Esophagus squamous epithelium (tissue), 5 donors: ENCODE data around the gene PLEKHA4. TPM values are rescaled to one million over a fixed set of nuclear protein-coding genes. Genes with fewer than 3 reads are reported as not detected.
"Not testable (repeated sequence)": the region's sequence is repeated elsewhere in the genome, so short reads cannot be mapped to it uniquely, and the experiment has no call there.

Experiments used
- DNase-seq: peaks from one replicate; lab custom pipeline; 2025; lab: John Stamatoyannopoulos, UW
- H3K27ac ChIP-seq, 4 donors: fragments of 200-600 bp; sonication (generic); one replicate each; pipeline ENCODE4 v1.5.1; 2016 to 2019; ENCODE audit warnings: mild to moderate bottlenecking in 1 of 4
- H3K27me3 ChIP-seq, 4 donors: fragments of 200-600 bp; sonication (generic); 1 replicate in 3 of 4; 2 replicates in 1 of 4; pipeline versions ENCODE4 v1.5.1 to v1.6.0; 2017 to 2021; ENCODE audit warnings: antibody characterized with exemption in 1 of 4
- H3K36me3 ChIP-seq, 3 donors: fragments of 200-600 bp; sonication (generic); one replicate each; pipeline ENCODE4 v1.5.1; 2016 to 2019
- H3K4me1 ChIP-seq, 3 donors: fragments of 200-600 bp; sonication (generic); one replicate each; pipeline ENCODE4 v1.5.1; 2017 to 2019
- H3K4me3 ChIP-seq, 4 donors: fragments of 200-600 bp; sonication (generic); 1 replicate in 3 of 4; 2 replicates in 1 of 4; pipeline ENCODE4 v1.5.1; 2016 to 2019; ENCODE audit warnings: mild to moderate bottlenecking in 2 of 4, moderate library complexity in 1 of 4
- H3K9me3 ChIP-seq, 3 donors: fragments of 200-600 bp; sonication (generic); one replicate each; pipeline ENCODE4 v1.5.1; 2016 to 2019
- POLR2A ChIP-seq, 4 donors: fragments of 450-650 bp; IDR thresholded peaks; one replicate each; pipeline ENCODE4 v1.6.1; 2017; ENCODE audit warnings: antibody characterized with exemption in 4 of 4, mild to moderate bottlenecking in 4 of 4, moderate library complexity in 3 of 4
- WGBS, 2 donors: methylation state at CpG; one replicate each; pipeline ENCODE4 v1.1.5; 2018; 5-methylcytosine and 5-hydroxymethylcytosine counted together
- intact Hi-C: fragments of 100-400 bp; cut with DNase I; formaldehyde crosslinking; loops from one replicate; pipeline ENCODE4 v1.15.0; 2022
- total RNA-seq, 4 donors: library from RNA; depleted of rRNA; stranded (reverse); fragments of >200 nt; gene quantifications; one replicate each; pipeline ENCODE4 v1.1.0, GENCODE V29; 2016
- TF ChIP-seq, protein P1 (sequence below), 6 experiments: fragments of 450-650 bp in 4 of 6; fragments of 200-600 bp in 2 of 6; sonication (generic) in 2 of 6; IDR thresholded peaks; one replicate each; pipeline ENCODE4 v1.5.1; 2016 to 2019; ENCODE audit warnings: antibody characterized with exemption in 6 of 6, mild to moderate bottlenecking in 4 of 6, moderate library complexity in 4 of 6
- donor health status: DM: yes; HTN: yes; CAD: no.

Gene PLEKHA4
- total RNA-seq, 4 donors from 2014 or later: 2.8 to 9.0 (median 5.6) TPM

- no peak overlapping the region for H3K27ac ChIP-seq
- no peak overlapping the region for H3K4me3 ChIP-seq
- H3K36me3 ChIP-seq: peaks cover 3 to 85% (median 26%) of the 10 kb centered on the region in 3 donors
- no peak for DNase-seq
- TF ChIP-seq, protein P1, sequence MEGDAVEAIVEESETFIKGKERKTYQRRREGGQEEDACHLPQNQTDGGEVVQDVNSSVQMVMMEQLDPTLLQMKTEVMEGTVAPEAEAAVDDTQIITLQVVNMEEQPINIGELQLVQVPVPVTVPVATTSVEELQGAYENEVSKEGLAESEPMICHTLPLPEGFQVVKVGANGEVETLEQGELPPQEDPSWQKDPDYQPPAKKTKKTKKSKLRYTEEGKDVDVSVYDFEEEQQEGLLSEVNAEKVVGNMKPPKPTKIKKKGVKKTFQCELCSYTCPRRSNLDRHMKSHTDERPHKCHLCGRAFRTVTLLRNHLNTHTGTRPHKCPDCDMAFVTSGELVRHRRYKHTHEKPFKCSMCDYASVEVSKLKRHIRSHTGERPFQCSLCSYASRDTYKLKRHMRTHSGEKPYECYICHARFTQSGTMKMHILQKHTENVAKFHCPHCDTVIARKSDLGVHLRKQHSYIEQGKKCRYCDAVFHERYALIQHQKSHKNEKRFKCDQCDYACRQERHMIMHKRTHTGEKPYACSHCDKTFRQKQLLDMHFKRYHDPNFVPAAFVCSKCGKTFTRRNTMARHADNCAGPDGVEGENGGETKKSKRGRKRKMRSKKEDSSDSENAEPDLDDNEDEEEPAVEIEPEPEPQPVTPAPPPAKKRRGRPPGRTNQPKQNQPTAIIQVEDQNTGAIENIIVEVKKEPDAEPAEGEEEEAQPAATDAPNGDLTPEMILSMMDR (IDR thresholded peaks at IDR 0.05): no peak
- no peak for TF ChIP-seq POLR2A (IDR thresholded peaks at IDR 0.05)
- peaks cover 10 to 26% (median 20%) of the 10 kb centered on the region in 3 donors for H3K4me1 ChIP-seq
- no peaks in the 10 kb centered on the region for H3K27me3 ChIP-seq
- H3K9me3 ChIP-seq: no peaks in the 10 kb centered on the region
- intact Hi-C loops: no loop called here
- WGBS, 2 donors: 94 to 95% methylated on average over 3 to 7 of the region's 14 CpGs
Observed at GRCh38 chr19:48905664-48906063, 37.2 kb upstream of the PLEKHA4 start.

GRCh38 chr19:48903788-48904187 lies 35.4 kb upstream of the PLEKHA4 start:
- intact Hi-C loops, DNase-seq, H3K27me3 ChIP-seq, H3K4me3 ChIP-seq, H3K9me3 ChIP-seq, H3K27ac ChIP-seq: not testable (repeated sequence)
- peaks cover 3 to 66% (median 13%) of the 10 kb centered on the region in 3 donors for H3K36me3 ChIP-seq
- peaks cover 10 to 36% (median 23%) of the 10 kb centered on the region in 3 donors for H3K4me1 ChIP-seq

DNA sequence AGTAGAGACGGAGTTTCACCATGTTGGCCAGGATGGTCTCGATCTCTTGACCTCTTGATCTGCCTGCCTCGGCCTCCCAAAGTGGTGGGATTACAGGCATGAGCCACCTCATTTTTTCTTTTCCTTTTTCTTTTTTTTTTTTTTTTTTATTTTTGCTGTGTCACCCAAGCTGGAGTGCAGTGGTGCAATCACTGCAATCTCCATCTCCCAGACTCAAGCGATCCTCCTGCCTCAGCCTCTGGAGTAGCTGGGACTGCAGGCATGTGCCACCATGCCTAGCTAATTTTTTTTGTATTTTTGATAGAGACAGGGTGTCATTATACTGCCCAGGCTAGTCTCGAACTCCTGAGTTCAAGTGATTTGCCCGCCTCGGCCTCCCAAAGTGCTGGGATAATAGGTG lies 33.9 kb upstream of the PLEKHA4 start:
- Histone ChIP-seq H3K36me3 (peaks cover 3 to 51% (median 13%) of the 10 kb centered on the region in 3 donors), H3K4me1 (peaks cover 10 to 36% (median 23%) of the 10 kb centered on the region in 3 donors)
- H3K27me3 ChIP-seq, H3K27ac ChIP-seq, H3K4me3 ChIP-seq, DNase-seq, H3K9me3 ChIP-seq, intact Hi-C loops: not testable (repeated sequence)
- WGBS, 2 donors: 89 to 97% methylated on average over 3 to 7 of the region's 7 CpGs

GRCh38 chr19:48900477-48901406 lies 32.3 kb upstream of the PLEKHA4 start:
- Histone ChIP-seq H3K27me3 (no peaks in the 10 kb centered on the region), H3K36me3 (peaks cover under 1 to 36% (median 13%) of the 10 kb centered on the region in 3 donors), H3K9me3 (no peaks in the 10 kb centered on the region), H3K27ac (peak overlapping the region; percentile 83 to 93 (median 92)), H3K4me3 (peak overlapping the region; percentile 60 to 84 (median 73)), H3K4me1 (peaks cover 17 to 44% (median 23%) of the 10 kb centered on the region in 3 donors)
- intact Hi-C loops: no loop called here
- no peak for DNase-seq
- 8 to 15% methylated on average over 6 to 10 of the region's 24 CpGs for WGBS, 2 donors
- TF ChIP-seq POLR2A (IDR thresholded peaks at IDR 0.05): no peak
- TF ChIP-seq, protein P1 (IDR thresholded peaks at IDR 0.05): no peak

GRCh38 chr19:48899781-48900476 lies 31.5 kb upstream of the PLEKHA4 start, which contains the start of gene NUCB1:
NUCB1 (plus strand) TSS chr19:48900312; CDS start chr19:48900797, 485 bp downstream.
- H3K27me3 ChIP-seq: peaks cover 0 to 4% (median 0%) of the 10 kb centered on the region in 4 donors
- DNase-seq: peak; percentile 86
- peak within 1 kb of the TSS; percentile 60 to 84 (median 73) for H3K4me3 ChIP-seq
- WGBS, 2 donors: 6 to 12% methylated on average over 23 to 31 of the region's 34 CpGs
- peaks cover 23 to 51% (median 23%) of the 10 kb centered on the region in 3 donors for H3K4me1 ChIP-seq
- TF ChIP-seq POLR2A (IDR thresholded peaks at IDR 0.05): peak in 3 of 4 donors; percentile 19 to 85 (median 30)
- TF ChIP-seq, protein P1 (IDR thresholded peaks at IDR 0.05): peak in 5 of 6 experiments; percentile 12 to 49 (median 40)
- peaks cover 0 to 28% (median 5%) of the 10 kb centered on the region in 3 donors for H3K36me3 ChIP-seq
- intact Hi-C loops: no loop called here
- H3K27ac ChIP-seq: peak within 1 kb of the TSS; percentile 83 to 93 (median 92)
- no peaks in the 10 kb centered on the region for H3K9me3 ChIP-seq

DNA sequence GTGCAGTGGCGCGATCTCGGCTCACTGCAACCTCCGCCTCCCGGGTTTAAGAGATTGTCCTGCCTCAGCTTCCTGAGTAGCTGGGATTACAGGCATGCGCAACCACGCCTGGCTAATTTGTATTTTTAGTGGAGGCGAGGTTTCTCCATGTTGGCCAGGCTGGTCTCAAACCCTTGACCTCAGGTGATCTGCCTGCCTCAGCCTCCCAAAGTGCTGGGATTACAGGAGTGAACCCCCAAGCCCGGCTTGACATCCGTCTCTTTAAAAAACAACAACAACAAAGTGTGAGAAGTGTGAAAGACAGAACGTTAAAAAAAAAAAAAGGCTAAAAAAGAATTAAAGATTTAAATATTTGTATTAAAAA lies 31.0 kb upstream of the PLEKHA4 start:
- peaks cover 0 to 22% (median 0%) of the 10 kb centered on the region in 3 donors for H3K36me3 ChIP-seq
- peak overlapping the region; percentile 55 to 93 (median 92) for H3K27ac ChIP-seq

More for the DNA sequence above, 31.0 kb upstream of the PLEKHA4 start:
- peak overlapping the region; percentile 60 to 84 (median 73) for H3K4me3 ChIP-seq
- H3K4me1 ChIP-seq: peaks cover 23 to 51% (median 23%) of the 10 kb centered on the region in 3 donors
- H3K27me3 ChIP-seq, H3K9me3 ChIP-seq, DNase-seq, intact Hi-C loops: not testable (repeated sequence)
- 70 to 81% methylated on average over 4 to 9 of the region's 11 CpGs for WGBS, 2 donors
